NCI-H2081 treated with DMSO at 0.1 percent for 48 hours (cell line): ENCODE measurements around the gene MEIS3.
"Not testable (repeated sequence)": the region's sequence is repeated elsewhere in the genome, so short reads cannot be mapped to it uniquely, and the experiment has no call there.

ENCODE experiments used
- DNase-seq: peaks from one replicate; lab custom pipeline; 2025; lab: John Stamatoyannopoulos, UW

The MEIS3 gene

DNA sequence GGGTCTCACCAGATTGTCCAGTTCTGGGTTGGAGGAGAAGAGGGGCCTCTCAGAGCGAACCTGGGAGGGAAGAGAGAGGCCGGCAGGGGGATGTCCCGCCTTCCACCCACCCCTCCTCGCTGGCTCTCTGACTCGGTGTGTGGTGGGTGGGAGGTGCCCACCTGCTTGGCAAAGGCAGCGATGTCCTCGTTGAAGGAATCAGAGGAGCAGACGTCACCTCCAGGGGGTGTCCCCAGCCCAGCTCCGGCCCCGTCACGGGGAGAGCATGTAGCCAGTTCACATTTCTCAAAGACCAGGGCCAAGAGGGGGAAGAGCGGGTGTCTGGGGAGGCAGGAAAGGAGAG, 2.7 kb downstream of the MEIS3 start:
- DNase-seq = no peak

DNA sequence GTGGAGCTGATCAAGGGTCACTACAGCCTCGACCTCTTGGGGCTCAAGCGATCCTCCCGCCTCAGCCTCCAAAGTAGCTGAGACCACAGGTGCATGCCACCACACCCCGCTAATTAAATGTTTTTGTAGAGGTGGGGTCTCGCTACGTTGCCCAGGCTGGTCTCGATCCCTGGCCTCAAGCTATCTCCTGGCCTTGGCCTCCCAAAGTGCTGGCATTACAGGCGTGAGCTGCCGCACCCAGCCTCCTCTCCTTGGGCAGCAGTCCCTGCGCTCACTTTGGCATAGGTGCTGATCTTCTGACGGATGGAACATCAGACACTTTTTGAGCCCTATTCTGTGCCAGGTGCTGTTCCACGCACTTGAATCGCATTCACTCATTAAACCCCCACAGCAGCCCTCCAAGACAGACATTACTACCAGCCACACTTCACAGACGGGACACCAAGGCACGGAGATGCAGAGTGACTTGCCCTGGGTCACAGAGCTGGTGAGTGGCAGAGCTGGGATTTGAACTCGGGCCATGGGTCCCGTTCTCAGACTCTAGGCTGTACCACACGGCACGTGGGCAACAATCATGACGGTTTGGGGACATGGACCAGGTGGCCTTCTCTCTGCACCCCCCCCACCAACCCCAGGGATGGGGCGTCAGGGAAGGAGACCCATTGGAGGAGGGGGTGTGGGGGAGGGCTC, 3.2 kb downstream of the MEIS3 start:
- DNase-seq = no peak

DNA sequence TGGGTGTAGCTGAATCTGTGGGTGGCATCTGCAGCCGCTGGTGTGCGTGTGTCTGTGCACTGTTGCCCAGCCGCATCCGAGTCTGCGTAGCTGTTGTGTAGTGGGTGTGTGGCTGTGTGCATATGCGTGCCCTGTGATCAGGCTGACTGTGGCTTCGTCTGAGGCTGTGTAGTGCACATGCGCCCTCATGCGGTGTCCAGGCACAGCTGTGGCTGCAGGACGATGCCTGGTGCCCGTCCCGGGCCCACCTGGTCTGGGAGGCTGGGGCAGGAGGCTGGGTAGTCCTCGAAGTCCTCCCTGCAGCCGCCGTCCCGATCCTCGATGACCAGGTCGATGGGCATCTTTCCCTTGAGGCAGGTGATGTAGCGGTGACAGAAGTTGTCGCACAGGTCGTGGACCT, 4.9 kb downstream of the MEIS3 start:
- no peak for DNase-seq

DNA sequence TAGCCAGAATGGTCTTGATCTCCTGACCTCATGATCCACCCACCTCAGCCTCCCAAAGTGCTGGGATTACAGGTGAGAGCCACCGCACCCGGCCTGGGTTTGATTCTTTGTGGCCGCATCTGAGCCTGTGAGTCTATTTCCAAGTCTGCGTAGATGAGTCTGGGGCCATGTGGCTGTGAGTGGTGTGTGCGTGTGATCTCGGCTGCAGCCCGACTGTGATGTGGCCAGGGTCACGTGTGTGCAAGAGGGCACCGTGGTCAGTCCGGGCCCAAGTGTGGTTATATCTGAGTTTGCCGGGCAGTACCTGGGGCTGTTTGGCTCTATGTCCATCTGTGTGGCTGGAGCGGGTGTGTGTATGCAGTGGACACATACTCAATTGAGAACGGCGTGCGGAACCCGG, 5.4 kb downstream of the MEIS3 start:
- DNase-seq = no peak

DNA sequence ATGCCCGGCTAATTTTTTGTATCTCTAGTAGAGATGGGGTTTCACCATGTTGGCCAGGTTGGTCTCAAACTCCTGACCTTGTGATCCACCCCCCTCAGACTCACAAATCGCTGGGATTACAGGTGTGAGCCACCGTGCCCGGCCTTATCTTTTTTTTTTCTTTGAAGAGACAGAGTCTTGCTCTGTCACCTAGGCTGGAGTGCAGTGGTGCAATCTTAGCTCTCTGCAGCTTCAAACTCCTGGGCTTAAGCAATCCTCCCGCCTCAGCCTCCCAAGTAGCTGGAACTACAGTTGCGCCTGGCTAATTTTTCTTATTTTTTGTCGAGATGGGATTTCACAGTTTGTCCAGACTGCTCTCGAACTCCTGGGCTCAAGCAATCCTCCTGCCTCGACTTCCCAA, 7.6 kb downstream of the MEIS3 start:
- DNase-seq = not testable (repeated sequence)

DNA sequence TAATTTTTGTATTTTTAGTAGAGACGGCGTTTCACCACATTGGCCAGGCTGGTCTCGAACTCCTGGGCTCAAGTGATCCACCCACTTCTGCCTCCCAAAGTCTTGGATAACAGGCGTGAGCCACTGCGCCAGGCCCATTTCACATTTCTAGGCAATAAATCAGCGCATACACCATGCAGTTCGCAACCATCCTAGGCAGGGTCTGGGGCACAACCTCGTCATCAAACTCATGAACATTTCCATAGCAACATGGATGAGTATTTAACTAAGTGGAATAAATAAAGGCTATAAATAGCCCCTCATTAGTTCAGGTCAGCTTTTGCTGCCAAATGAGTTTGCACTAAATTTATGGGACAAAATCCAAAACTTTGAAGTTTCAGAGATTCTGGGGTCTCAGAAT, 8.2 kb downstream of the MEIS3 start:
- no peak for DNase-seq

DNA sequence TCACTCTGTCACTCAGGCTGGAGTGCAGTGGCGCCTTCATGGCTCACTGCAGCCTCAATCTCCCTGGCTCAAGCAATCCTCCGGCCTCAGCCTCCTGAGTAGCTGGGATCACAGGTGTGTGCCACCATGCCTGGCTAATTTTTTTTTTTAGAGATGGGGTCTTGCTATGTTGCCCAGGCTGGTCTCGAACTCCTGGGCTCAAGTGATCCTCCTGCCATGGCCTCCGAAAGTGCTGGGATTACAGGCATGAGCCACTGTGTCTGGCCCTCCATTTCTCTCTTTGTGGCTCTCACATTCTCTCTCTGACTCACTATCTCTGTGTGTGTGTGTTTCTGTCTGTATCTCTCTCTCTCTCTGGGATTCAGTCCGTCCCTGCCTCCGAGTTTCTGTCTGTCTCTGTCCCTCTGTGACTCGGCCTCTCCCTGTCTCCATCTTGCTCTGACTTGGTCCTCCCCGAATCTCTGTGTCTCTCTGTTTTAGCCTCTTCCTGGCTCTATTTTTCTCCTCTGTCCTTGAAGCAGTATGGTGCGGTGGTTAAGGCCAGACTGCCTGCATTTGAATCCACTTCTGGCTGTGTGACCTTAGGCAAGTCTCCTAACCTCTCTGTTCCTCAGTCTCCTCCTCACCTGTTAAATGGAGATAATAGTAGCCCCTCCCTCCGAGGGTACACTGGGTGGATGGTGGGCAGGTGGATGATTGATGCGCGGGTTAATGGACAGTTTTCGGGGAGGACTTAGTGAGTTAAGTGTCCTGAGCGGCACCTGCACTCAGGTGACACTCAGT, 11.0 kb downstream of the MEIS3 start:
- no peak for DNase-seq

DNA sequence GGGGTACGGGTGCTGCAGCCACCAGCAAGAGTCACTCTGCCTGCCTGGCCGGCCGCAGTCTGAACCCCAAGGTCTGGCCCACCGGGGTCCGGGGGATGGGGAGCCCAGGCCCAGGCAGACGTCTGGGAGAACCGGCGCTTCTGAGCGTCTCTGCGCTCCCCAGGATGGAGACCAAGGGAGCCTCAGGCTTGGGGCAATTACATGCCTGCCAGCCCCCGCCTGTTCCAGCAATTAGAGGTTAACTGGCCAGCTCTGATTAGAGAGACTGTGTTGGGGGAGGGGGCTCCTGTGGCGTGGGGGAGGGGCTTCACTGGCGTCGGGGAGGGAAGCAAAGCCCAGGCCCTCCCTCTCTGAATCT, 11.9 kb downstream of the MEIS3 start:
- DNase-seq = no peak

DNA sequence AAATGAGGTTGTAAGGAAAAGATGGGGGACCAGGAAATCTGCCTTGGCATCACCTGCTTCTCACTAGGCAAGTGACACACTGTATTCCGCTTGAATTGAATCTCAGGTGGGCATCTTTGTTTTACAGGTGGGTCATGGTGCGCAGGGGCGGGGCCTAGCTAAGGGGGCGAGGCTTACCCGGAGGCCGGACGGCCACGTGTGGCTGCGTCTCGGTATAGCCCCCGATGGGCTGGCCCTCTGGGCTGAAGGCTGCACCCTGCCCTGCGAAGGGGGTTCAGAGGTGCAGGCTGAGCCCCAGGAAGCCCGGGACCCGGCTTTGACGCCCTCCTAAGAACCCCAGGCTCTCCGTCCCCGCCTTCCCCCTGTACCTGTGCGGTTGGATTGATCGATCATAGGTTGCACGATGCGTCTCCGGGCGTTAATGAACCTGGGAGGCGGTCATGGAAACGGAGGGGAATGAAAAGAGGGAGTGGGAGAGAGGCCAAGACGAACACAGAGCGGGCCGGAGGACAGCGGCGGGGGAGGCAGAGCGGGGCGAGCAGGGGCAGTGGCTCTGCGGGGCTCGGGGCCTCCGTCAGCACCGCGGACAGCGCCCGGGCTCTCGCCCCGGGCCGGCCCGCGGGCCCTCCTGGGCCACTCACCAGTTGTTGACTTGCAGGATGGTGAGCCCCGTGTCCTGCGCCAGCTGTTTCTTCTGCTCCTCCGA, 12.5 kb downstream of the MEIS3 start:
- DNase-seq = no peak

DNA sequence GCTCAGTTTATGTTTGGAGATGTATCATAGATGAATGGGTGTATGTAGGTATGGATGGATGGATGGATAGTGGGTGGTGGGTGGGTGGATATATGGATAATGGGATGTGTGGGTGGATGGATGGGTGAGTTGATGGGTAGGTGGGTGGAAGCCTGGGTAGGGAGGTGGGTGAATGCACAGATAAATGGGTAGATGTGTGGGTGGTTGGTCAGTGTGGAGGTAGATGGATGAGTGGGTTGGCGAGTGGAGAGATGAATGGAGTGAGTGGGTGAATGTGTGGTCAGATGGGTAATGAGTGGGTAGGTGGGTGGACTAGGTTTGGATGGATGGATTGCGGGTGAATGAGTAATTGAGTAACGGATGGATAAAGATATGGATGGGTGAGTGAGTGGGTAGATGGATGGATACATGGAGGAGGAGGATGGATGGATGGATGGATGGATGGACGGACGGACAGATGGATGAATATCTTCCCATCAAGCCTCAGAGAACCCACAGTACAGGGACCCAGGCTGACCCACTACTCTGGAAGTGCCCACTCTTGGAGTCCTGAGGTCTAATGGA, 13.4 kb downstream of the MEIS3 start:
- no peak for DNase-seq

DNA sequence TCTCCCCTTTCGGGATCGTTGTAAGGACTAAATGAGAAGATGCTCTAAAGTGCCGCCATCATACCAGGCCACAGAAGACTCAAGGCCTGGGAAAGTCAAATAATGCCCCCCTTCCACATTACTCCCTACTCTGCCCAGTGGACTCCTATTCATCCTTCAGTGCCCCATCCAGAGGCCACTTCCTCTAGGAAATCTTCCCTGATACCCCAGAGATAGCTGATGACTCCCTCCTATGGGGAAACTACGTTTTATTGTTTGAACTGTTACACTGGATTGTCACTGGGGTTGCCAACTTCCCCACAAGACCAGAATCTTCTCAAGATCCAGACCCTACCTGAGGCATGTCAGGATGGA, 14.2 kb downstream of the MEIS3 start:
- no peak for DNase-seq

DNA sequence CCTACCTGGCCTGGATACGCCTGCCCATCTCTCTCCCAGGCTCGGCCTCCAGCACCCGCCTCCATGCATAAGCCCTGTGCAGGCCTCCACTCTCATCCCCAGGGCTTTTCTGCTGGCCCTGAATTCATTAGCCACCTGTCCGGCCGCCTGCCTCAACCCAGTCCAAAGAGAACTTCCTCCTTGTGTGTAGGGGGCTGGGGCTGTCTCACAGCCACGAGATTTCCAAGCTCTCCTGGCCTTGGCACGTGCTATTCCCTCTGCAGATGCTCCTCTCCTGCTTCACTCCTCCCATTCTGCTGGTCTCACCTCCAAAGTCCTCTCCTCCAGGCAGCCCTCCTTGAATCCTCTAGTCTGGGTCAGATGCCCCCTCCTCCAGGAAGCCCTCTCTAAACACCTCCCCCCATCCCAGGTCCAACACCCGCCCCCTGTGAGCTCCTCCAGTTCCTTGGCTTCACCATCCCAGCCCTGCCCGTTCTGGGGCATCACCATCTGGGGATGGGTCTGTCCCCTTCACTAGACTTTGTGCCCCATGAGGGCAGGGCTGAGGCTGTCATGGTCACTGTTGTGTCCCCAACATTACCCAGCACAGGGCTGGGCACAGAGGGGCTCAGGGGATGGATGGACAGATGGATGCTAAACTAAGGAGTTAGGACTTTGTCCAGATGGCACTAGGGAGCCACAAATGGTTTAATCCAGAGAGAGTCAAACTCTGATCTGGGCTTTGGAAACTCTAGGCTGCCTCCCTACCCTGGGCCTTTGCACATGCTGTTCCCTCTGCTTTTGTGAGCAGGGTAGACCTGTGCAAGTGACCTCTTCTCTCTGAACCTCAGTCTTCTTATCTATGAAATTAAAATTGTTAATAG, 14.8 kb downstream of the MEIS3 start:
- no peak for DNase-seq

DNA sequence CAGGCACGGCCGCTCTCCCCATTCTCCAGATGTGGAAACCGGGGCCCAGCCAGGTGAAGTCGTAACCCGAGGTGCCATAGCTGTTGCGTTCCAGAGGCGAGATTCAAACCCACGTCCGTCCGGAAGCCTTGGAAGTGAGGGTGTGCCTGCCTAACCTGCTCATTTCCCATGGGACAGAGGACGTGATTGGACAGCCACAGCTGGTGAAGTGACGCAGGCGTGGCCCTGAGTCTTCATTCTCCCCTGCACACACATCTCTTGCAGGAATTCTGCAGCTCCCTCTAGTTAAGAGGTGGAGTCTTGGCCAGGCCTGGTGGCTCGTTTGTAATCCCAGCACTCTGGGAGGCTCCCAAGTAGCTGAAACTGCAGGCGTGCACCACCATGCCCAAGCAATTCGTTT, 16.8 kb downstream of the MEIS3 start:
- no peak for DNase-seq

DNA sequence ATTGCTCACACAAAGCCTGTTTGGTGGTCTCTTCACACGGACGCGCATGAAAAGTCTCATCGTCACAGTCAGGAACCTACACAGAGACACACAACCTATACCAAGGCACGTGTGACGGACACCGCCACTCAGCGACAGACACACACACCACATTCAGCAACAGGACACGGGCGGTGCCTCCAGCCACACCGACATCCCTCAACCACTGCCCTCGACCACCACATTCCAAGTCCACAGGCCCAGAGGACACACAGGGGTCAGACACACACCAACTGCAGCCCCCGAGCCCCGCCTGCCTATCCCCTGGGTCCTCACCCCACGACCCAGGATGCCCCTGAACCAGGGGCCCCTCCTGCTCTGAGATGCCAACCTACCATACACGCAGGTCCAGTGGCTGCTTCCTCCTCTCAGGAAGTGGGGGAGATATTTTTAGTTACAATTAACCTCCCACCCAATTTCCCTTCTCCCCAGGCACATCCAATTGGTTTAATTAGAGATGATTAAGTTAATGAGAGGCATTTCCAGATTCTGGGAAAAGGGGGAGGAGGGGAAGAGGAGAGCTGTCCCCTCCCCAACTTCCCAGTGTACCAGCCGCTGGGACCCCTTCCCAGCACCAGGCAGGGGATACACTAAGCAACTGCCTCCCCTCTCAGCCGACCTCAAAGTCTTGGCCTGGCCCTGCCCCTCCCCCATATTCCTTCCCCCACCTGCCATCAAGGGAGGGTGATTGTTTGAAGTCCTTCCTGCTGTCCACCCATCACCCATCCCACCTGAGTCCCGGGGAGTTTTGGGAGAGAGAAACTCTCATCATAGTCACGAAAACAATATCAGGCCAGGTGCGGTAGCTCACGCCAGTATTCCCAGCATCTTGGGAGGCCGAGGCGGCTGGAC, 20.4 kb downstream of the MEIS3 start:
- no peak for DNase-seq

DNA sequence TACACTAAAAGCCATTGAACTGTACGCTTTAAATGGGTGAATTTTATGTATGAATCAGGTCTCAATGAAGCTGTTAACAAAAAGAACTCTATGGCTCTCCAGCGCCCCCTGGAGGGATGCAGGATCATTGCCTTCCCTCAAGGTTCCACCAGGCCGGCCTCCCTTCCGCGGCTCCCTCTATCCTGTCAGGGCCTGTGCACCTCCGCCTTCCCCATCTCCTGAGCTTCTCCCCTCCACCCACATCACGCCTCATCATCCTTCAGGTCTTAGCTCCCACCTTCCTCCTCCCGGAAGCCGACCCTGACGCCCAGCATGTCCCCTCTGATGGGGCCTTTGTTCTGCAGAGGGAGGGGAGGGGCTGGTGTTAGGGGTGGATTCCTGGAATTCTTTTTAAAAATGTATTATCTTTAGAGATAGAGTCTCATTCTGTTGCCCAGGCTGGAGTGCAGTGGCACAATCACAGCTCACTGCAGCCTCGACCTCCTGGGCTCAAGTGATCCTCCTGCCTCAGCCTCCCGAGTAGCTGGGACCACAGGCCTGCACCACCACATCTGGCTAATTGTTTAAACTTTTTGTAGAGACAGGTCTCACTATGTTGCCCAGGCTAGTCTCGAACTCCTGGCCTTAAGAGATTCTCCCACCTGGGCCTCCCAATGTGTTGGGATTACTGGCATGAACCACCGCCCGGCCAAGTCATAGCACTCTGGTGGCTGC, 27.7 kb downstream of the MEIS3 start:
- no peak for DNase-seq

DNA sequence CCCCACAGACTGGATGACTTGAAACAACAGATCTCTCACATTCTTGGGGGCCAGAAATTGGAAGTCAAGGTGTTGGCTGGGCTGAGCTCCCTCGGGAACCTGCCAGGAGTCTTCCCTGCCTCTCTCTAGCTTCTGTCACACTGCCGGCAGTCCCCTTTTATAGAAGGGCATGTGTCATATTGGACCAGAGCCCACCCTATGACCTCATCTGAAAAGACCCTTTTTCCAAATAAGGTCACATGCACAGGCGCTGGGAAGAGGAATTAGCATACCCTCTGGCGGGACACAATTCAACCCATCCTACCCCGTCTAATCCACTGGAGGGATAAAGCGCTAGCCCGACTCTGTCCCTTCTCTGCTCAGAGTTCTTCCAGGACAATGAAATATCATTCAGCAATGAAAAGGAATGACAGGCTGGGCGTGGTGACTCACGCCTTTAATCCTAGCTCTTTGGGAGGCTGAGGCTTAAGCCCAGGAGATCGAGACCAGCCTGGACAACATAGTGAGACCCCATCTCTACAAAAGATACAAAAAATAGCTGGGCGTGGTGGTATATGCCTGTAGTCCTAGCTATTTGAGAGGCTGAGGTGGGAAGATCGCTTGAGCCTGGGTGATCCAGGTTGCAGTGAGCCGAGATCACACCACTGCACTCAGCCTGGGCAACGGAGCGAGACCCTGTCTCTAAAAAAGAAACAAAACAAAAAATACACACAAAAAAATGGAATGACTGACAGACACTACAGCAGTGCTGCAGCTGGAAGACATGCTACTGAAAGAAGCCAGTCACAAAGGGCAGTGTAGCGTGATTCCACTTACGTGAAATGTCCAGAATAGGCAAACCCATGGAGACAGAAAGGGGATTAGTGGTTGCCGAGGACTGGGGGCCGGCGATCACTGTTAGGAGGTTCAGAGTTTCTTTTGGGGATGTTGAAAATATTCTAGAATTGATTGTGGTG, 28.5 kb downstream of the MEIS3 start:
- DNase-seq = no peak

DNA sequence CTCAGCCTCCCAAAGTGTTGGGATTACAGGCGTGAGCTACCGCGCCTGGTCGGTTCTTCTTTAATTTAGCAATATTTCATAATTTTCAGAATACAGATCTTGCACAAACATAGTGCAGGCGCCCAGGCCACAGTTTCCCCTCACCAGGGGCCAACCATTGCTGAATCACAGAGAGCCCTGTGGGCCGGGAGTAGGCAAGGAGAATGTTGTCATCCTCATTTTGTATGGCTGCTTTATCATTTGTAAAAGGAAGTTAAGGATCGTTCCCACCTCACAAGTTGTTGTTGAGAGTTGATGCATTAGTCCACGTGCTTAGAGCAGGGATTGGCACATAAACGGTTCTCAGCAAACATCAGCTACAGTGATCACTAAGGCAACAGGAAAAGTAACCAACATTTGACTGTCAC, 30.2 kb downstream of the MEIS3 start:
- DNase-seq = no peak

DNA sequence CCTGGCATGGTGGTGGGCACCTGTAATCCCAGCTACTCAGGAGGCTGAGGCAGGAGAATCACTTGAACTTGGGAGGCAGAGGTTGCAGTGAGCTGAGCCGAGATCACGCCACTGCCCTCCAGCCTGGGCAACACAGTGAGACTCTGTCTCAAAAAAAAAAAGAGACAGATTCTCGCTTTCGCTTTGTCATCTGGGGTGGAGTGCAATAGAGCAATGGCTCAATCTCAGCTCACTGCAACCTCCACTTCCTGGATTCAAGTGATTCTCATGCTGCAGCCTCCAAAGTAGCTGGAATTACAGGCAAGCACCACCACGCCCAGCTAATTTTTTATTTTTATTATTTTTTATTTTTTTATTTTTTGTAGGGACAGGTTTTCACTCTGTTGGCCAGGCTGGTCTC, 30.6 kb downstream of the MEIS3 start:
- DNase-seq = not testable (repeated sequence)

DNA sequence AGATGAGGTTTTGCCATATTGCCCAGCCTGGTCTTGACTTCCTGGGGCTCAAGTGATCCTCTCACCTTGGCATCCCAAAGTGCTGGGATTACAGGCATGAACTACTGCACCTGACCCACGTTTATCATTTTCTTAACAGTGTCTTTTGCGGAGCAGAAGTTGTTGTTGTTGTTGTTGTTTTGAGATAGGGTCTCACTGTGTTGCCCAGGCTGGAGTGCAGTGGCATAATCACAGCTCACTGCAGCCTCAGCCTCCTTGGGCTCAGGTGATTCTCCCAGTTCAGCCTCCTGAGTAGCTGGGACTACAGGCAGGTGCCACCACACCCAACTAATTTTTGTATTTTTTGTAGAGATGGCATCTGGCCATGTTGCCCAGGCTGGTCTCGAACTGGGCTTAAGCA, 31.7 kb downstream of the MEIS3 start:
- not testable (repeated sequence) for DNase-seq
